Dendritic cell treated with granulocyte-macrophage colony-stimulating factor and Interleukin-4, amounts not matched to agents 40 ng/mL and 50 ng/mL, for 4 days (primary cell): Measurements from ENCODE around the gene SPDYE4.

Experiments
- H3K27ac Mint-ChIP-seq: one replicate; pipeline ENCODE4 v1.8.0; 2022; ENCODE audit warnings: mild to moderate bottlenecking, mixed read lengths
- H3K27me3 Mint-ChIP-seq: one replicate; pipeline ENCODE4 v1.8.0; 2022; ENCODE audit warnings: mild to moderate bottlenecking, mixed read lengths
- H3K36me3 Mint-ChIP-seq: one replicate; pipeline ENCODE4 v1.8.0; 2022; ENCODE audit warnings: low read depth, mixed read lengths
- H3K4me1 Mint-ChIP-seq: one replicate; pipeline ENCODE4 v1.8.0; 2022; ENCODE audit warnings: low read depth, mixed read lengths
- H3K4me3 Mint-ChIP-seq: one replicate; pipeline ENCODE4 v1.8.0; 2022; ENCODE audit warnings: mild to moderate bottlenecking, moderate library complexity, mixed read lengths
- H3K9me3 Mint-ChIP-seq: one replicate; pipeline ENCODE4 v1.8.0; 2022; ENCODE audit warnings: mixed read lengths
- intact Hi-C: fragments of 100-400 bp; cut with micrococcal nuclease; formaldehyde crosslinking; loops from one replicate; pipeline ENCODE4 v1.15.0; 2022

SPDYE4 gene

DNA sequence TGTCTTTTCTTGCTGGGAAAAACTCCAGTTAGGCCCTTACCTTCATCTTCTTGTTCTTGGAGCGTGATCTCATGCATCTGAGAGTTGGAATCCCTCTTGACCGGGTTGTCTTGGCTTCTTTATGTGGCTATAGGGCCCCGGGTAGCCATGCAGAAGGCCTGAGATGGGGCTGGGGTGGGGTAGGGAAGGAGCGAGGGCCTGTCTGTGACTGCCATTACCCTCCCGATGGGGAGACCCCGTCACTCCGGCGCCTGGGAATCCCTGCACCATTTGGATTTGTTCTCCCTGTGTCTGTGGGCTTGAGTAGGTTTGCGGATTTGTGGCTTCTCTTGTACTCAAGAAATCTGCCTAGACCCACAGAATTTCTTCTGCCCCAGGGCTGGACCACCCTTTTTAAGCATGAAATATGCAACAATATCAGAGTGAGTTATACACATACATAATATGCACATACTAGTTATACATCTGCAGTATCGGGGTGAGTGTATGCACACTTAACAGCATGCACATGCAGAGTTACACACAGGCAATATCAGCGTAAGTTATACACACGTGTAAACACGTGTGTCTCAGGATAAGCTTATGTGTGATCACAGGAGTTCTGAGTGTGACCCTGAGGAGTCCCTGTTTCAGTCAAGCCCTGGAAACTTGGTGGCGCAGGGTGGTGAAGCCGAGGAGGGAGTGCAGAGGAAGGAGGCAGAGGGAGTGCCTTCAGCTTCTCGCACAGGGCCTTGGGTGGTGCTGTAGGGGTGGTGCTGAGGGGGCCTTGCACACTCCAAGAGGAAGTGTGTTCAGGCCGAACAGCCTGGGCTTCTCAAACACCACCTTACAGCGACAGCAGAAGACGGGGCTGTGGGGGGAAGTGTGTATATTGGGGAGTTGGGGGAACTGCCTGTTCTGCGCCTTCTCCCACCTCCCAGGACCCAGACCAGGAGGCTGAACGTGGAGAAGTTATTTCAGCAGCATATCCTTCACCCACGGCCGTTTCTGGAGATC is 32.2 kb downstream of the SPDYE4 start:
- Mint-ChIP-seq H3K9me3 (no peaks in the 10 kb centered on the region), H3K27me3 (peaks cover 13% of the 10 kb centered on the region), H3K27ac (no peak overlapping the region)

GRCh38 chr17:8724451-8724850 is 33.9 kb downstream of the SPDYE4 start:
- H3K9me3 Mint-ChIP-seq = no peaks in the 10 kb centered on the region
- H3K27ac Mint-ChIP-seq = no peak overlapping the region
- peaks cover 24% of the 10 kb centered on the region for H3K4me1 Mint-ChIP-seq
- H3K27me3 Mint-ChIP-seq = peaks cover 7% of the 10 kb centered on the region
- no peaks in the 10 kb centered on the region for H3K36me3 Mint-ChIP-seq
- H3K4me3 Mint-ChIP-seq = no peak overlapping the region
- intact Hi-C loops = no loop called here

More for the DNA sequence above, 32.2 kb downstream of the SPDYE4 start:
- H3K4me1 Mint-ChIP-seq = peaks cover 24% of the 10 kb centered on the region
- intact Hi-C loops = no loop called here
- H3K36me3 Mint-ChIP-seq = no peaks in the 10 kb centered on the region
- no peak overlapping the region for H3K4me3 Mint-ChIP-seq

GRCh38 chr17:8720596-8720995 is 37.8 kb downstream of the SPDYE4 start:
- intact Hi-C loops = no loop called here
- H3K36me3 Mint-ChIP-seq = no peaks in the 10 kb centered on the region
- no peaks in the 10 kb centered on the region for H3K27me3 Mint-ChIP-seq
- H3K27ac Mint-ChIP-seq = no peak overlapping the region
- no peaks in the 10 kb centered on the region for H3K9me3 Mint-ChIP-seq
- peaks cover 3% of the 10 kb centered on the region for H3K4me1 Mint-ChIP-seq
- no peak overlapping the region for H3K4me3 Mint-ChIP-seq

DNA sequence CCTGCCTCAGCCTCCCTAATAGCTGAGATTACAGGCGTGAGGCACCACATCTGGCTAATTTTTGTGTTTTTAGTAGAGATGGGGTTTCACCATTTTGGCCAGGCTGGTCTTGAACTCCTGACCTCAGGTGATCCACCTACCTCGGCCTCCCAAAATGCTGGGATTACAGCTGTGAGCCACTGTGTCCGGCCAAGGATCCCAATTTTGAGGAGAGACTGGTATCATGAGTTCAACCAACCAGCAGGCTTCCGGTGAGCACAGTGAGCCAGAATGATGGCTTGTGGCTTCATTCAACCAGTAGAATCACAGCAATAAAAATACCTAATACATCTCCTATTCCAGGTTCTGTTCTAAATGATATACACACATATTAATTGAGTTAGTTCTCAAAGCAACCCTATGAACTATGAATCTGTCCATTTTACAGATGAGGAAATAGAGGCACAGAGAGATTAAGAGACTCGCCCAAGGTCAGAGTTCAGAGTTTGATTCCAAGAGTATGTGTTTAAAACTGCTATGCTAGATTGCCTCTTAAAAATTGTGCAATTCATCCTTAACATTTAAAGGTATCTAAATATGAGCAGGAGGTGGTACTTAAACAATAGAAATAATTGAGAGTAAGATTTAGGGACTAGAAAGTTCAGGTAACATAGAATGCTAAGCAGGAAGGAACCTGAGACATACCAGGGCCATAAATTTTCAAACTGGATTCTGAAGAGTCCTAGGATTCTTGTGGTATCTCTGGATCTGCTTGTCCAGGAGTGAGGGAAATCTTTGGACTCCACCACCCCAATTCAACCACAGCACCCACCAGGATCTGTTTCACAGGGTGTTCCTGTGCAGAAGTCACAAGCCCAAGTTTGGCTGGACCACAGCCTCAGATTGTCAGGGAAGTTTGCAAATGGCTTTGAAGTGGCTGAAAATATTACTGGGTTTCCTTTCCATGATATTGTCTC is 38.8 kb downstream of the SPDYE4 start:
- H3K27ac Mint-ChIP-seq = no peak overlapping the region
- no peaks in the 10 kb centered on the region for H3K4me1 Mint-ChIP-seq
- intact Hi-C loops = no loop called here
- no peaks in the 10 kb centered on the region for H3K27me3 Mint-ChIP-seq
- no peak overlapping the region for H3K4me3 Mint-ChIP-seq
- no peaks in the 10 kb centered on the region for H3K9me3 Mint-ChIP-seq
- H3K36me3 Mint-ChIP-seq = no peaks in the 10 kb centered on the region

- Mint-ChIP-seq H3K4me1 (no peaks in the 10 kb centered on the region), H3K4me3 (no peak overlapping the region), H3K9me3 (no peaks in the 10 kb centered on the region), H3K27ac (no peak overlapping the region), H3K27me3 (no peaks in the 10 kb centered on the region), H3K36me3 (no peaks in the 10 kb centered on the region)
- intact Hi-C loops = no loop called here
These were observed 40.3 kb downstream of the SPDYE4 start for GRCh38 chr17:8718001-8718563.

- no peak overlapping the region for H3K4me3 Mint-ChIP-seq
- H3K9me3 Mint-ChIP-seq = no peaks in the 10 kb centered on the region
- no peaks in the 10 kb centered on the region for H3K4me1 Mint-ChIP-seq
- no peak overlapping the region for H3K27ac Mint-ChIP-seq
- peaks cover 2% of the 10 kb centered on the region for H3K27me3 Mint-ChIP-seq
- no peaks in the 10 kb centered on the region for H3K36me3 Mint-ChIP-seq
- intact Hi-C loops = no loop called here
These were observed 44.5 kb downstream of the SPDYE4 start for GRCh38 chr17:8713878-8714277.

DNA sequence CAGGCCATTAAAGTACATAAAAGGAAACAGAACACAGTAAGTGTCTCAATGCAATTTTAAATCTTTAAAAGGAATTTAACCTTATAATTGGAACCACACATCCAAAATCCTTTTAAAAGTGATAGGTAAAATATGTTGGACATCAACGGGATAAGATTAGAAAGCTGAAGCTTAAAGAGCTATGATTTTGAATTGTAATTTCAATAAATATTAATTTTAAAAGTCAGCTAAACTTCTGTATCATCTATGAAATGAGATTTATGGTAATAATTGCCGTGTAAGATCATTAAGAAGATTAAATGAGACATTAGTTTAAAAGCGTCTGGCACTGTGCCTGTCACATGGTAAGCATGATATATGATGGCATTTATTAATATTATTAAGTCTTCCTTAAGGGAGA is 45.0 kb downstream of the SPDYE4 start:
- H3K9me3 Mint-ChIP-seq = no peaks in the 10 kb centered on the region
- H3K4me3 Mint-ChIP-seq = no peak overlapping the region
- no peaks in the 10 kb centered on the region for H3K36me3 Mint-ChIP-seq
- peaks cover 7% of the 10 kb centered on the region for H3K27me3 Mint-ChIP-seq
- peaks cover under 1% of the 10 kb centered on the region for H3K4me1 Mint-ChIP-seq
- H3K27ac Mint-ChIP-seq = no peak overlapping the region
- intact Hi-C loops = no loop called here

DNA sequence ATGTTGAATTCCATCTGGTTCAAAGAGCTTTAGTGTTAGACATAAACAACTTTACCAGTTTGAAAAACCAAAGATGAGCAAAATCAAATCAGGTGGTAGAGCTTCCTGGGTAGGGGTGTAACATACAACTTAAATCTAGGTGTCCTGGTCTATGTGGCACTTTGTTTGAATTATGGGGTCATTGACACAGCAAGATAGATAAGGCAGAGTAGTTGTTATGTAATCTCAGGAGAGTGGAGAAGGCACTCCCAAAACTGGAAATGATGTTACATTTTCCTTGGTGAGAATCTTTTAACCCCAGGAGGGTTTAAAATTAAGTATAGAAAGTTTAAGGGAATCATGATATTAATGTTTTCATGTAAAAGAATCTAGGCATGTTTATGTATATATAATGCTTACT is 45.6 kb downstream of the SPDYE4 start:
- Mint-ChIP-seq H3K27ac (no peak overlapping the region), H3K4me3 (no peak overlapping the region)
- intact Hi-C loops = no loop called here

DNA sequence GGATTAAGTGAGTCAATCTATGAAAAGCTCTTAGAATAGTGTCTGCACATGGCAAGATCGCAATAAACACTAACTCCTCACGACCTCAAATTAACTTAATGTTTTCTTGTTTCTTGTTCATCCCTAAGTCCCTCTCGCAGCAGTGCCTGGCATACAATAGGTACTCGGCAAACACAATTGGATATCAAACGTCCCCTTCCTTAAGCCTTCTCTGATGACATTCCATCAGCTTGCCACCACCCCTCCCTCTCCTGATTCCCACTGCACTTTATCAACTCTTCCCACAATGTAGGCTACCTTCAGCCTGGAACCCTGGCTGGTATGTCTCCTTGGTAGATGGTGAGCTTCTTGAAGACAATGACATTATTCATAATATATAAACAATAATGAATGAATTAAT is 47.1 kb downstream of the SPDYE4 start:
- peaks cover 8% of the 10 kb centered on the region for H3K4me1 Mint-ChIP-seq
- intact Hi-C loops = no loop called here
- H3K36me3 Mint-ChIP-seq = no peaks in the 10 kb centered on the region
- no peak overlapping the region for H3K27ac Mint-ChIP-seq
- H3K4me3 Mint-ChIP-seq = no peak overlapping the region
- peaks cover 11% of the 10 kb centered on the region for H3K27me3 Mint-ChIP-seq
- no peaks in the 10 kb centered on the region for H3K9me3 Mint-ChIP-seq

More for the DNA sequence above, 45.6 kb downstream of the SPDYE4 start:
- peaks cover 11% of the 10 kb centered on the region for H3K27me3 Mint-ChIP-seq
- peaks cover 7% of the 10 kb centered on the region for H3K4me1 Mint-ChIP-seq
- H3K36me3 Mint-ChIP-seq = no peaks in the 10 kb centered on the region
- H3K9me3 Mint-ChIP-seq = no peaks in the 10 kb centered on the region

GRCh38 chr17:8710813-8711212 is 47.5 kb downstream of the SPDYE4 start:
- no peak overlapping the region for H3K4me3 Mint-ChIP-seq
- H3K27ac Mint-ChIP-seq = no peak overlapping the region
- peaks cover 8% of the 10 kb centered on the region for H3K4me1 Mint-ChIP-seq
- H3K36me3 Mint-ChIP-seq = no peaks in the 10 kb centered on the region
- H3K27me3 Mint-ChIP-seq = peaks cover 11% of the 10 kb centered on the region
- no peaks in the 10 kb centered on the region for H3K9me3 Mint-ChIP-seq
- intact Hi-C loops = no loop called here

DNA sequence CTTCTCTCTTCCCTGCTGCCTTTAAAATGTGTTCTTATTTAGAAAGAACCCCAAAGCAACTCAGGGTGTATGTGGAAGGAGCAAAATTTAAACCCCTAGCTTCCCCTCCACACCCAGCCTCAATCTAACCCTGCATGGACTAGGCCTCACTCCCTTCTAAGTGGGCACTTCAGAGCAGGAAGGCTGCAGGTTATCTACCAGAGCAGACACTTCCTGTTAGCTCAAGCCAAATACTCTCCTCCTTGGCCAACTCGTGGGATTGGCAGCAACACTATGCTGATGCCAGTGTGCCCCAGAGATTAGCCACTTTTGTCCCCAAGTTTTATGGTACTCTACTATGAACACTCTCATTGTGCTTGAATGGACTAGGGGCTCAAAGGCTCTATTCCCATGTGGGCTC is 49.3 kb downstream of the SPDYE4 start:
- intact Hi-C loops = no loop called here
- Mint-ChIP-seq H3K36me3 (no peaks in the 10 kb centered on the region), H3K27ac (no peak overlapping the region), H3K27me3 (peaks cover 13% of the 10 kb centered on the region), H3K4me1 (peaks cover 8% of the 10 kb centered on the region), H3K4me3 (no peak overlapping the region), H3K9me3 (no peaks in the 10 kb centered on the region)

DNA sequence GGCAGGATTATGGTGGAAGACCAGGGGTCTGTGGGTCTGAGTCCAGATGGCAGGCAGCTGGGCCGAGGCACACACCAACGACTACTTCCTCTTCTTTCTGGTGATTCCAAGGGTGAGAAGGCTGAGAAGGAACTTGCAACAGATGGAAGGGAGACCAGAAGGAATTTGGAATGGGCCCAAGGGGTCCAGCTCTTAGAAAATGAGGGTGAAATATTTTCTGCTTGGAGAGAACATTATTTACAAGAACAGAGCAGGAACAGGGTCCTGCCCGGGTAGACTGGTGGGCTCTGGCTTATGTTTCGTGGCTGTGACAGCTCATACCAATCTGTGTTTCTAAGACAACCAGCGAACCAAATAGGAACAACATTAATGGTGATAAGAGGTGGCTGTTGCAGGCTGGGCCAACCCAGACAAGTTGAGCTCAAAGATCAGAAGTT is 50.3 kb downstream of the SPDYE4 start:
- Mint-ChIP-seq H3K36me3 (no peaks in the 10 kb centered on the region), H3K9me3 (no peaks in the 10 kb centered on the region), H3K27ac (no peak overlapping the region), H3K4me3 (no peak overlapping the region), H3K4me1 (peaks cover 8% of the 10 kb centered on the region), H3K27me3 (peaks cover 16% of the 10 kb centered on the region)
- intact Hi-C loops = no loop called here

DNA sequence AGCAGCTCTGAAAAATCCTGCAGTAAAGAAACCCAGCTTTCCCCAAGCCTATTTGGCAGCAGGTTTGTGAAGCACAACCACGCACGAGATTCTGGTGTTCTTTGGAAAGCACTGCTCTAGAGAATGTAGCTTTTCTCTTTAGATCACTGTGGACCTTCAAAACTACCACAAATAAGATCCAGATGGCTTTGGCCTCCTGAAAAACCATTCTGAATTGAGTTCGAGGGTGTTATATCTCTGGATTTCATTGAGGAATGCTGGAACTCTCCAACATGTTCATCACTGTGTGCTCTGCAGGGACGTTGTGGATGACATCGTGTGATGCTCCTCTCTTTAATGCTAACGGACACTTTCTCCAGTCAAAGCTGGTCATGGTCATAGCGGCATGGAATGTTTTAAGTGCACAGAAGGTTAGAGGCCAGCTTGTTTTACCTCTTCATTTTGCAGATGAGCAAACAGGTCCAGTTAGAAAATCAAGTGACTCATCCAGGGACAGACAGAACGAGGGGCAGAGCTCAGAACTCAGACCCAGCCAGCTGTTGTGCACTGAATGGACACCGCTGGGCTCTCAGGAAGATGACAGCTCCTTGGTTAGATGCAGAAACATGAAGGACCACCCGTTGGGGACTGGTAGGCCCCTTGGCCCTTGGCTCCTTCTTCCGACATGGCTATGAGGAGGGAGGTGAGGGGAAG is 50.9 kb downstream of the SPDYE4 start:
- Mint-ChIP-seq H3K27me3 (peaks cover 16% of the 10 kb centered on the region), H3K9me3 (no peaks in the 10 kb centered on the region), H3K4me1 (peaks cover 8% of the 10 kb centered on the region), H3K27ac (no peak overlapping the region), H3K36me3 (no peaks in the 10 kb centered on the region), H3K4me3 (no peak overlapping the region)
- intact Hi-C loops = no loop called here
